ENCODE data around the gene PCDHGA12.
"Not testable (repeated sequence)": the region's sequence is repeated elsewhere in the genome, so short reads cannot be mapped to it uniquely, and the experiment has no call there.

DNA sequence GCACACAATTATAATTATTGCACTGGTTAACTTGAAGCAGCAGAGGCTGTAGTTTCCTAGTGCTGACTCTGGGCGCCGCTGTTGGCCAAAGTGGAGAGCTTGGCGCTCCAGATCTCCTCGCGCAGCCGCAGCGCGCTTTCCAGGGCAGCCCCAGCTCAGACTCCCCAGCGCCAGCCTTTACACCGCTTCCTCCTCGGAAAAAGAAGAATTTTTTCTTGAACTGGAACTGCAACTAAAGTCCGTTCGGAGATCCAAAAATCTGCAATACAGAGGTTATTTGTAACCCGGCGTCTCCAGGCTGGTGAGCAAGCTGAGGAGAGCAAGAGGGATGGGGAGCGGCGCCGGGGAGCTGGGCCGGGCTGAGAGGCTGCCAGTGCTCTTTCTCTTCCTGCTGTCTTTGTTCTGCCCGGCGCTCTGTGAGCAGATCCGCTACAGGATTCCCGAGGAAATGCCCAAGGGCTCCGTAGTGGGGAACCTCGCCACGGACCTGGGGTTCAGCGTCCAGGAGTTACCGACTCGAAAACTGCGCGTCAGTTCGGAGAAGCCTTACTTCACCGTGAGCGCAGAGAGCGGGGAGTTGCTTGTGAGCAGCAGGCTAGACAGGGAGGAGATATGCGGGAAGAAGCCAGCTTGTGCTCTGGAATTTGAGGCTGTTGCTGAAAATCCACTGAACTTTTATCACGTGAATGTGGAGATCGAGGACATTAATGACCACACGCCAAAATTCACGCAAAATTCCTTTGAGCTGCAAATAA lies 42.6 kb upstream of the PCDHGA12 start, which contains the start of gene PCDHGB4:
- not testable (repeated sequence) for TF ChIP-seq EZH2 (optimal IDR thresholded peaks at IDR 0.05; ENCODE audit: low read depth, low read length); EZH2phosphoT487 (IDR thresholded peaks at IDR 0.05; ENCODE audit: low read length)
